ENCODE results near the gene DUSP1. TPM values are rescaled to one million over a fixed set of nuclear protein-coding genes. Genes with fewer than 3 reads are reported as not detected.

DUSP1 gene
- total and polyA plus RNA-seq, 2 of the 13 experiments (the other 11 are each of a cell fraction or from before 2014, with no cell fraction given), result 27.1 to 55.5 TPM

GRCh38 chr5:172791286-172791685 lies 20.3 kb upstream of the DUSP1 start:
- no peak for ATAC-seq
- no peak overlapping the region for H3K27ac ChIP-seq (ENCODE audit: extremely low read length, insufficient read depth, low read length)
- TF ChIP-seq ZNF484 (CRISPR knock-in tag; IDR thresholded peaks at IDR 0.05; ENCODE audit: borderline replicate concordance, low read depth) (no peak), ZNF136 (CRISPR knock-in tag; IDR thresholded peaks at IDR 0.05; ENCODE audit: low read depth) (no peak), CTCF (CRISPR knock-in tag; IDR thresholded peaks at IDR 0.05) (no peak), ZBTB40 (IDR thresholded peaks at IDR 0.05) (no peak), ZBTB40 (CRISPR knock-in tag; IDR thresholded peaks at IDR 0.05) (no peak), ZNF234 (CRISPR knock-in tag; conservative IDR thresholded peaks at IDR 0.05) (no peak), JUN (CRISPR knock-in tag; IDR thresholded peaks at IDR 0.05) (no peak), ARNTL (CRISPR knock-in tag; IDR thresholded peaks at IDR 0.05) (no peak)

More at GRCh38 chr5:172791286-172791685, 20.3 kb upstream of the DUSP1 start:
- no peaks in the 10 kb centered on the region for H3K36me3 ChIP-seq (replicated peaks in 1 of 2; ENCODE audit: control insufficient read depth in 1 of 2, insufficient read depth in 2 of 2, low read length in 2 of 2)
- intact Hi-C loops (cut with micrococcal nuclease; ENCODE audit: unreplicated experiment) (no loop called here), in situ Hi-C loops (cut with HindIII; ENCODE audit: extremely low pct_ligation_motif_present, low pct_unique_long_range_greater_than_20kb) (no loop called here)
- H3K27me3 ChIP-seq (ENCODE audit: control insufficient read depth in 1 of 2, insufficient read depth in 2 of 2, low read length in 2 of 2), result no peaks in the 10 kb centered on the region
- H3K4me2 ChIP-seq (ENCODE audit: low read depth, low read length), result no peak overlapping the region
- H3K4me3 ChIP-seq (replicated peaks in 1 of 3; ENCODE audit: insufficient read depth in 1 of 3, low read depth in 2 of 3, low read length in 3 of 3), result no peak overlapping the region
- no peak for DNase-seq (ENCODE audit: low spot score)
- H3K9ac ChIP-seq (ENCODE audit: insufficient read depth, low read depth, low read length), result no peak overlapping the region
- no TSS peak for BruUV-seq (replicated peaks)
- H2AFZ ChIP-seq (ENCODE audit: low read length), result no peak overlapping the region
- no peaks in the 10 kb centered on the region for H4K20me1 ChIP-seq (ENCODE audit: insufficient read depth, low read length)
- ChIA-PET POLR2A (interaction anchor here (0.8 to 9.8 kb wide), 4 partner anchors 16 to 95 kb away, joined by 3 to 425 read pairs (median 50); partner anchors contain the start of gene DUSP1), CTCF (ENCODE audit: low intra/inter-chr PET ratio, low total read pairs) (no interaction called here)
- peaks cover 97% of the 10 kb centered on the region for H3K4me1 ChIP-seq (ENCODE audit: insufficient read depth, low read length)
- H3K79me2 ChIP-seq (ENCODE audit: insufficient read depth, low read length), result no peaks in the 10 kb centered on the region
- WGBS (ENCODE audit: low lambda C conversion rate), result 60% methylated on average over 1 of the region's 6 CpGs
- H3K9me3 ChIP-seq (ENCODE audit: low read length), result no peaks in the 10 kb centered on the region
- no peak for FAIRE-seq
